Cardiac fibroblast (primary cell): Measurements from ENCODE around the gene SRC.

Experiments
- DNase-seq, 2 donors: peaks; one replicate each; pipeline versions ENCODE4 v3.0.0 to v3.0.0-alpha.2; 2010; ENCODE audit warnings: low read depth in 2 of 2
- H3K4me3 ChIP-seq, 2 donors: replicated peaks in 1 of 2; 1 replicate in 1 of 2; 2 replicates in 1 of 2; pipeline ENCODE4 v1.5.1; 2011; ENCODE audit warnings: low read depth in 2 of 2, low read length in 2 of 2, mild to moderate bottlenecking in 2 of 2, moderate library complexity in 1 of 2
- CTCF ChIP-seq: IDR thresholded peaks from one replicate; pipeline ENCODE4 v1.5.1; 2011; ENCODE audit warnings: low read depth, mild to moderate bottlenecking, low read length, inconsistent platforms

Gene SRC

DNA sequence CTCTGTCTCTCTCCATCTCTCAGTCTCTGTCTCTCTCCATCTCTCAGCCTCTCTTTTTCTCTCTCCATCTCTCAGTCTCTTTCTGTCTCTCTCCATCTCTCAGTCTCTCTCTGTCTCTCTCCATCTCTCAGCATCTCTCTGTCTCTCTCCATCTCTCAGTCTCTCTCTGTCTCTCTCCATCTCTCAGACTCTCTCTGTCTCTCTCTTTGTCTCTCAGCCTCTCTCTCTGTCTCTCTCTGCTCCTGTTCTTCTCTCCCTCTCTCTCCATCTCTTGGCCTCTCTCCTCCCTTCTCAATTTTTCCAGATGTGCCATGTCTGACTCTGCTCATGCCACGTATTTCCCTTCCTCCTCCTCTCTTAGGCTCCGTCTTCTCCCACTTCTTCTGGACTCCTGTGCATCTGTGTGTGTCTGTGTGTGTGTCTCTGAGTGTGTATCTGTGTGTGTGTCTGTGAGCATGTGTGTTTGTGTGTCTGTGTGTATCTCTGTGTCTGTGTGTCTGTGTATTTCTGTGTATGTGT, 72.7 kb downstream of the SRC start:
- no peak for TF ChIP-seq CTCF
- H3K4me3 ChIP-seq, result no peak overlapping the region
- no peak for DNase-seq

- TF ChIP-seq CTCF, result no peak
- DNase-seq, result no peak
- no peak overlapping the region for H3K4me3 ChIP-seq
These were observed 73.4 kb downstream of the SRC start for GRCh38 chr20:37419307-37419706.

GRCh38 chr20:37419774-37420542, 74.0 kb downstream of the SRC start:
- no peak overlapping the region for H3K4me3 ChIP-seq
- DNase-seq, result no peak
- TF ChIP-seq CTCF, result no peak

GRCh38 chr20:37420610-37421009, 74.7 kb downstream of the SRC start:
- no peak for DNase-seq
- no peak for TF ChIP-seq CTCF
- no peak overlapping the region for H3K4me3 ChIP-seq

- no peak for DNase-seq
- TF ChIP-seq CTCF, result no peak
- no peak overlapping the region for H3K4me3 ChIP-seq
These were observed 75.3 kb downstream of the SRC start for GRCh38 chr20:37421060-37421905.

- H3K4me3 ChIP-seq, result no peak overlapping the region
- DNase-seq, result peak in 1 of 2 donors; percentile 31
- no peak for TF ChIP-seq CTCF
These were observed 76.0 kb downstream of the SRC start for GRCh38 chr20:37421988-37422387.
